K562 (cell line): ENCODE measurements around the gene AHCY. TPM values are rescaled to one million over a fixed set of nuclear protein-coding genes. Genes with fewer than 3 reads are reported as not detected.

Experiments
- ATF6 ChIP-seq: sonication (generic); formaldehyde crosslinking; IDR thresholded peaks from 2 replicates; pipeline ENCODE4 v1.4.0; 2020; ENCODE audit warnings: mild to moderate bottlenecking, missing genetic modification reagents
- CCNT2 ChIP-seq: IDR thresholded peaks from 2 replicates; pipeline ENCODE4 v1.6.1; 2011; ENCODE audit warnings: borderline replicate concordance, low read depth, mild to moderate bottlenecking, moderate library complexity, mixed read lengths, low read length; ENCODE audit not compliant: insufficient read length; ENCODE audit errors: extremely low read depth
- E2F6 ChIP-seq, 2 experiments: IDR thresholded peaks; 2 replicates each; pipeline ENCODE4 v1.6.1; 2011; ENCODE audit warnings: borderline replicate concordance in 1 of 2, control low read depth in 1 of 2, low read depth in 1 of 2, low read length in 1 of 2, mild to moderate bottlenecking in 1 of 2, mixed read lengths in 1 of 2, moderate library complexity in 1 of 2; ENCODE audit not compliant: insufficient read depth in 1 of 2, insufficient read length in 1 of 2, poor library complexity in 1 of 2, severe bottlenecking in 1 of 2; ENCODE audit errors: extremely low read depth in 1 of 2
- FOXA1 ChIP-seq: fragments of 450-650 bp; IDR thresholded peaks from 2 replicates; pipeline ENCODE4 v1.6.1; 2016; ENCODE audit warnings: mild to moderate bottlenecking, borderline replicate concordance
- HNRNPLL ChIP-seq: fragments of 200-400 bp; formaldehyde crosslinking; IDR thresholded peaks from 2 replicates; pipeline ENCODE4 v1.6.1; 2017; ENCODE audit warnings: low read length, low read depth, mild to moderate bottlenecking; ENCODE audit not compliant: poor library complexity, severe bottlenecking
- MCM2 ChIP-seq: fragments of 450-650 bp; IDR thresholded peaks from 2 replicates; pipeline ENCODE4 v1.6.1; 2017; ENCODE audit warnings: low read depth, mild to moderate bottlenecking
- MNT ChIP-seq, 2 experiments: fragments of 450-650 bp; conservative IDR thresholded peaks; 2 replicates each; pipeline ENCODE4 v1.6.1; 2017; ENCODE audit warnings: mild to moderate bottlenecking in 2 of 2, moderate library complexity in 2 of 2
- NONO ChIP-seq, 2 experiments: fragments of 200-400 bp in 1 of 2; fragments of 450-650 bp in 1 of 2; formaldehyde crosslinking in 1 of 2; IDR thresholded peaks; 2 replicates each; pipeline ENCODE4 v1.6.1; 2017; ENCODE audit warnings: low read depth in 2 of 2, mild to moderate bottlenecking in 2 of 2, moderate library complexity in 2 of 2, low read length in 1 of 2
- RBBP5 ChIP-seq: fragments of 200-600 bp; sonication (generic); IDR thresholded peaks from 2 replicates; pipeline ENCODE4 v1.6.1; 2012; ENCODE audit warnings: borderline replicate concordance, mild to moderate bottlenecking, low read length, control low read depth, inconsistent platforms; ENCODE audit not compliant: insufficient read depth, poor library complexity, severe bottlenecking
- RBM17 ChIP-seq: fragments of 200-400 bp; formaldehyde crosslinking; IDR thresholded peaks from 2 replicates; pipeline ENCODE4 v1.6.1; 2017; ENCODE audit warnings: low read depth, mild to moderate bottlenecking, low read length, borderline replicate concordance
- SIX5 ChIP-seq, 2 experiments: IDR thresholded peaks; 2 replicates each; pipeline ENCODE4 v1.6.1; 2011; ENCODE audit warnings: low read length in 2 of 2, borderline replicate concordance in 1 of 2, low read depth in 1 of 2, mild to moderate bottlenecking in 1 of 2, moderate library complexity in 1 of 2; ENCODE audit not compliant: insufficient read depth in 1 of 2
- YBX1 ChIP-seq: fragments of 450-650 bp; IDR thresholded peaks from 2 replicates; pipeline ENCODE4 v1.7.1; 2016; ENCODE audit warnings: mild to moderate bottlenecking
- ZBTB2 ChIP-seq: fragments of 450-650 bp; IDR thresholded peaks from 2 replicates; pipeline ENCODE4 v1.6.1; 2016; ENCODE audit warnings: antibody characterized with exemption
- ZNF175 ChIP-seq: fragments of 200-800 bp; sonication (Bioruptor generic); IDR thresholded peaks from 2 replicates; pipeline ENCODE4 v1.6.1; 2016; ENCODE audit warnings: low read depth, mild to moderate bottlenecking, missing genetic modification characterization, missing compliant biosample characterization
- ZNF197 ChIP-seq: fragments of 200-800 bp; sonication (Bioruptor generic); IDR thresholded peaks from 2 replicates; pipeline ENCODE4 v1.6.1; 2016; ENCODE audit warnings: low read depth, missing genetic modification characterization, missing compliant biosample characterization
- ZNF3 ChIP-seq: fragments of 250-450 bp; sonication (Bioruptor Pico); IDR thresholded peaks from 2 replicates; pipeline ENCODE4 v1.5.0; 2021; ENCODE audit warnings: mild to moderate bottlenecking, moderate library complexity
- ZNF512 ChIP-seq: IDR thresholded peaks from 2 replicates; pipeline ENCODE4 v1.6.1; 2016; ENCODE audit warnings: missing genetic modification characterization, missing compliant biosample characterization
- polyA plus RNA-seq, 8 experiments: library from polyadenylated mRNA; depleted of rRNA in 4 of 8; stranded (reverse) in 5 of 8; unstranded in 3 of 8; fragments of >200 nt; fragmentation: Nextera tagmentation in 2 of 8; fragmentation: Illumina TruSeq in 1 of 8; extraction: Ambion mirVana in 2 of 8; extraction: Trizol in 1 of 8; gene quantifications; 2 replicates each; pipeline versions ENCODE4 v1.2.1 to v1.2.3, GENCODE V29; 2011 to 2014; ENCODE audit warnings: inconsistent platforms in 1 of 8, missing spikeins in 1 of 8
- total RNA-seq, 7 experiments: library from RNA; depleted of rRNA in 6 of 7; stranded (reverse); fragments of >200 nt in 6 of 7; fragmentation: Illumina TruSeq in 2 of 7; extraction: Trizol in 2 of 7; gene quantifications; 2 replicates each; pipeline versions ENCODE4 v1.2.1 to v1.2.3, GENCODE V29; 2011 to 2021; ENCODE audit warnings: low replicate concordance in 1 of 7

The AHCY gene
- total and polyA plus RNA-seq, 9 of the 15 experiments (the other 6 are each of a cell fraction or from before 2014, with no cell fraction given) = 82.5 to 269 (median 190) TPM

GRCh38 chr20:34322267-34323105, 19.3 kb upstream of the AHCY start (continued):
- TF ChIP-seq CCNT2 (no peak), HNRNPLL (no peak), YBX1 (no peak), ZNF197 (CRISPR knock-in tag) (no peak), NONO (IDR thresholded peaks at IDR 0.05; ENCODE audit: low read depth in 2 of 2, low read length in 1 of 2) (no peak), E2F6 (IDR thresholded peaks at IDR 0.05; ENCODE audit: borderline replicate concordance in 1 of 2, extremely low read depth in 1 of 2, insufficient read depth in 1 of 2, insufficient read length in 1 of 2, low read depth in 1 of 2, low read length in 1 of 2, poor library complexity in 1 of 2, severe bottlenecking in 1 of 2) (no peak), RBM17 (no peak), FOXA1 (no peak), ATF6 (CRISPR knock-in tag) (no peak), ZNF512 (tag) (no peak), ZNF3 (CRISPR knock-in tag) (no peak), MCM2 (no peak), RBBP5 (no peak), MNT (conservative IDR thresholded peaks at IDR 0.05) (peak; percentile 50 to 55; a peak in 2 of 4 replicates), ZBTB2 (no peak), SIX5 (IDR thresholded peaks at IDR 0.05; ENCODE audit: borderline replicate concordance in 1 of 2, insufficient read depth in 1 of 2, low read depth in 1 of 2, low read length in 2 of 2) (no peak), ZNF175 (CRISPR knock-in tag) (peak; percentile 94)
